Stomach (tissue), 9 donors: ENCODE measurements around the gene SERPINB1. TPM values are rescaled to one million over a fixed set of nuclear protein-coding genes. Genes with fewer than 3 reads are reported as not detected.

Source experiments
- DNase-seq, 2 donors: peaks; one replicate each; pipeline versions ENCODE4 v3.0.0 to v3.0.0-alpha.2; 2013 to 2019
- H3K27ac ChIP-seq, 5 donors: fragments of 200-600 bp in 4 of 5; sonication (generic) in 4 of 5; one replicate each; pipeline ENCODE4 v1.5.1; 2013 to 2019; ENCODE audit warnings: mild to moderate bottlenecking in 1 of 5, moderate library complexity in 1 of 5
- H3K27me3 ChIP-seq, 3 donors: fragments of 200-600 bp; sonication (generic); one replicate each; pipeline ENCODE4 v1.5.1; 2017 to 2019; ENCODE audit warnings: mixed run types in 1 of 3
- H3K36me3 ChIP-seq, 4 donors: fragments of 200-600 bp; sonication (generic); 1 replicate in 3 of 4; 2 replicates in 1 of 4; pipeline ENCODE4 v1.5.1; 2016 to 2019
- H3K4me1 ChIP-seq, 4 donors: fragments of 200-600 bp; sonication (generic); one replicate each; pipeline ENCODE4 v1.5.1; 2016 to 2019
- H3K4me3 ChIP-seq, 4 donors: fragments of 200-600 bp; sonication (generic) in 3 of 4; one replicate each; pipeline ENCODE4 v1.5.1; 2016 to 2019; ENCODE audit warnings: mild to moderate bottlenecking in 1 of 4
- H3K9me3 ChIP-seq, 4 donors: fragments of 200-600 bp; sonication (generic); one replicate each; pipeline ENCODE4 v1.5.1; 2016 to 2019
- CTCF ChIP-seq, 7 experiments: fragments of 450-650 bp in 4 of 7; fragments of 200-600 bp in 3 of 7; sonication (generic) in 3 of 7; IDR thresholded peaks; one replicate each; pipeline ENCODE4 v1.5.1; 2016 to 2019; ENCODE audit warnings: antibody characterized with exemption in 7 of 7, control low read depth in 2 of 7, mild to moderate bottlenecking in 1 of 7
- EP300 ChIP-seq: sonication (generic); formaldehyde crosslinking; IDR thresholded peaks from one replicate; pipeline ENCODE4 v1.6.1; 2017; ENCODE audit warnings: antibody characterized with exemption
- POLR2A ChIP-seq, 4 donors: fragments of 450-650 bp; IDR thresholded peaks; one replicate each; pipeline ENCODE4 v1.6.1; 2016; ENCODE audit warnings: antibody characterized with exemption in 4 of 4, control low read depth in 2 of 4, mild to moderate bottlenecking in 1 of 4, moderate library complexity in 1 of 4
- POLR2AphosphoS5 ChIP-seq, 3 donors: sonication (generic); formaldehyde crosslinking; IDR thresholded peaks; one replicate each; pipeline ENCODE4 v1.6.1; 2016; ENCODE audit warnings: antibody characterized with exemption in 3 of 3
- WGBS, 5 donors: extraction: QIAGEN DNeasy Blood & Tissue Kit in 3 of 5; methylation state at CpG; one replicate each; pipeline versions ENCODE4 v1.1.5 to v1.1.7; 2013 to 2018; 5-methylcytosine and 5-hydroxymethylcytosine counted together
- intact Hi-C: fragments of 100-400 bp; cut with DNase I; formaldehyde crosslinking; loops from one replicate; pipeline ENCODE4 v1.15.1; 2023; ENCODE audit warnings: low total_unique reads
- polyA plus RNA-seq, 3 donors: library from polyadenylated mRNA; stranded (reverse); fragments of 200-250 nt; gene quantifications; one replicate each; pipeline ENCODE4 v1.2.3, GENCODE V29; 2013
- total RNA-seq, 5 donors: library from RNA; depleted of rRNA; stranded (reverse); fragments of >200 nt; gene quantifications; one replicate each; pipeline versions ENCODE4 v1.1.0 to v1.2.3, GENCODE V29; 2014 to 2016
- donor health status: healthy with polysubstance abuse.
- donor health status: Bipolar disorder and iron deficiency.
- donor health status: healthy.

SERPINB1 gene
- total and polyA plus RNA-seq, 8 donors: 10.3 to 146 (median 102) TPM

DNA sequence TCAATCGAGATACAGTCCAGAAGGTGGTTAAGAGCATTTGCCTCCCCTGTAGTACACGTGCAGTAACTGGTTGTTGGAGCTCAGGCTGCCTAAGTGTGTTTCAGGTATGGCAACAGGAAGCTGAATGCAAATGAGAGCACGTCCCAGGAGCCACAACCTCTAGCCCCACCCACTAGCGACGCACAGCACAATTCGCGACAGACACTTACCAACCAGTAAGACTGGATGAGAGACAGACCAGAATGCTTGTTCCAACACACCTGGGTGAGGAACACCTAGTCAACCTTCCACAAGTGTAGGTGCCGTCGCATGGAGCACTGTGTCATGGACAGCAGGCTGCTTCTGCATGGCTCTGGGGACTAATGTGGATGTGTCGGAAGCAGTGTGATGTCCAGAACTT is 7.2 kb upstream of the SERPINB1 start:
- TF ChIP-seq POLR2AphosphoS5 (IDR thresholded peaks at IDR 0.05): peak in 1 of 3 donors; percentile 30
- no peak for TF ChIP-seq POLR2A (IDR thresholded peaks at IDR 0.05)
- DNase-seq: peak; percentile 49 to 76
- peaks cover 0 to 51% (median 20%) of the 10 kb centered on the region in 4 donors for H3K4me1 ChIP-seq
- H3K27ac ChIP-seq: no peak overlapping the region
- 49 to 70% (median 57%) methylated on average over 10 of the region's 10 CpGs for WGBS, 5 donors
- H3K9me3 ChIP-seq: no peaks in the 10 kb centered on the region
- intact Hi-C loops: loop anchor here (5.0 to 10.0 kb wide), 2 partner anchors 54 to 83 kb away; no protein-coding TSS in a partner anchor
- H3K4me3 ChIP-seq: no peak overlapping the region
- H3K27me3 ChIP-seq: no peaks in the 10 kb centered on the region
- H3K36me3 ChIP-seq: no peaks in the 10 kb centered on the region

GRCh38 chr6:2845880-2846208 is 4.2 kb upstream of the SERPINB1 start:
- peaks cover 15 to 57% (median 34%) of the 10 kb centered on the region in 4 donors for H3K4me1 ChIP-seq
- no peaks in the 10 kb centered on the region for H3K36me3 ChIP-seq
- no peaks in the 10 kb centered on the region for H3K27me3 ChIP-seq
- TF ChIP-seq EP300: no peak
- intact Hi-C loops: loop anchor here (5.0 to 10.0 kb wide), 2 partner anchors 51 to 86 kb away; no protein-coding TSS in a partner anchor
- no peak overlapping the region for H3K4me3 ChIP-seq
- H3K27ac ChIP-seq: peak overlapping the region in 4 of 5 donors; percentile 60 to 88 (median 81)
- no peaks in the 10 kb centered on the region for H3K9me3 ChIP-seq
- 44 to 59% (median 52%) methylated on average over 6 of the region's 6 CpGs for WGBS, 5 donors
- DNase-seq: no peak

DNA sequence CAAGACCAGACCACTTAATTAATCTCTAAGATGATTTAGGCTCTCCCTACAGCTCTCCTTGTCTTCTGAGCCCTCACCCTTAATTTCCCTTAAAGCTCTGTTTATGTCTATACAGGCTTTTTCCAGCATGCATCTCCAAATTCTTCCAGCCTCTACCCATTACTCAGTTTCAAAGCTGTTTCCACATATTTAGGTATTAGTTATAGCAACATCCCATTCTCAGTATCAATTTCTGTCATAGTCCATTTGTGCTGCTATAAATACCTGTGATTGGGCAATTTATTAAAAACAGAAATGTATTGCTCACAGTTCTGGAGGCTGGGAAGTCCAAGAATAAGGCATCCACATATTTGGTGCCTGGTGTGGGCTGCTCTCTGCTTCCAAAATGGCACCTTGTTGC is 2.3 kb upstream of the SERPINB1 start:
- intact Hi-C loops: loop anchor here (10.0 kb wide), 1 partner anchor 49 kb away; no protein-coding TSS in a partner anchor
- peak overlapping the region in 2 of 5 donors; percentile 94 to 96 for H3K27ac ChIP-seq
- TF ChIP-seq CTCF (IDR thresholded peaks at IDR 0.05) (no peak), POLR2AphosphoS5 (IDR thresholded peaks at IDR 0.05) (no peak), POLR2A (IDR thresholded peaks at IDR 0.05) (no peak), EP300 (no peak)
- no peak overlapping the region for H3K4me3 ChIP-seq
- H3K4me1 ChIP-seq: peaks cover 30 to 70% (median 48%) of the 10 kb centered on the region in 4 donors
- peaks cover 0 to 9% (median 0%) of the 10 kb centered on the region in 4 donors for H3K36me3 ChIP-seq
- no peaks in the 10 kb centered on the region for H3K27me3 ChIP-seq
- DNase-seq: no peak
- no peaks in the 10 kb centered on the region for H3K9me3 ChIP-seq

GRCh38 chr6:2843138-2843740 is 1.6 kb upstream of the SERPINB1 start:
- Histone ChIP-seq H3K36me3 (peaks cover 0 to 11% (median 4%) of the 10 kb centered on the region in 4 donors), H3K27ac (peak overlapping the region; percentile 11 to 100 (median 96)), H3K27me3 (no peaks in the 10 kb centered on the region), H3K4me3 (no peak overlapping the region), H3K4me1 (peaks cover 30 to 72% (median 52%) of the 10 kb centered on the region in 4 donors), H3K9me3 (no peaks in the 10 kb centered on the region)
- WGBS, 5 donors: 22 to 50% (median 41%) methylated on average over 2 of the region's 2 CpGs
- TF ChIP-seq EP300 (no peak), CTCF (IDR thresholded peaks at IDR 0.05) (no peak), POLR2AphosphoS5 (IDR thresholded peaks at IDR 0.05) (no peak), POLR2A (IDR thresholded peaks at IDR 0.05) (no peak)
- no peak for DNase-seq
- intact Hi-C loops: loop anchor here (10.0 kb wide), 1 partner anchor 48 kb away; no protein-coding TSS in a partner anchor

DNA sequence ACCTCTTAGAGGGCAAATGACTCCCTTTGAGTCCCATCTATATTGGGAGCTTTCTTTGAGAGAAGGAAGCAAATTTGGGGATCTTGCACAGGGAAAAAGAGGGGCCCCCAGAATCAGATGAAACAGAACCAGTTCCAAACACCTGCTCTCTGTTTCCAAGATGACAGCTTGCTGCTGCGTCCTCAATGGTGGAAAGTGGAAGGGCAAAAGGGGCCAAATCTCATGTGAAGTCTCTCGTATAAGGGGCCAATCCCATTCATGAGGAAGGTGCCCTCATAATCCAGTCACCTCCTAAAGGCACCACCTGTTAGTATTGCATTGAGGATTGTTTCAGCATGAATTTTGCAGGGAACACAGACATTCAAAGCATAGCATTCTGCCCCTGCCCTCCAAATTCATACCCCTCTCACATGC is 483 bp upstream of the SERPINB1 start:
- intact Hi-C loops: loop anchor here (10.0 kb wide), 1 partner anchor 47 kb away; no protein-coding TSS in a partner anchor
- H3K36me3 ChIP-seq: peaks cover 8 to 22% (median 15%) of the 10 kb centered on the region in 4 donors
- TF ChIP-seq POLR2AphosphoS5 (IDR thresholded peaks at IDR 0.05) (no peak), POLR2A (IDR thresholded peaks at IDR 0.05) (no peak)
- H3K9me3 ChIP-seq: no peaks in the 10 kb centered on the region
- peak overlapping the region; percentile 92 to 100 (median 96) for H3K27ac ChIP-seq
- peaks cover 35 to 82% (median 61%) of the 10 kb centered on the region in 4 donors for H3K4me1 ChIP-seq
- no peaks in the 10 kb centered on the region for H3K27me3 ChIP-seq
- DNase-seq: no peak
- WGBS, 5 donors: 79 to 91% (median 86%) methylated on average over 2 of the region's 2 CpGs
- peak overlapping the region; percentile 57 to 71 (median 60) for H3K4me3 ChIP-seq

DNA sequence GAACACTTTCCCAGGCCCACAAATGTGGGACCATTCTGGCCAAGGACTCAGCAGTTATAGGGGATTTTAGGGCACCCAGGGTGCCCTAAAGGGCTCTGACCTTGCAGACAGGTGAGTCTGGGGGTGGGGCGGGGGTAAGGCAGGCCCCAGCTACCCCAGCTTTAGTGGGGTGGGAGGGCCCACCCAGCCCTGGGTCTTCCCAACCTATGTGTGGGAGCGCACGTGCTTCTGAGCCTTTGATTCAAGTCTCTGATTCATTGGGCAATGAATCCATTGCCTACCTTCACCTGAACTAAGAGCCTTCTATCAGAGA is 958 bp downstream of the SERPINB1 start:
- TF ChIP-seq POLR2AphosphoS5 (IDR thresholded peaks at IDR 0.05) (no peak), CTCF (IDR thresholded peaks at IDR 0.05) (no peak), POLR2A (IDR thresholded peaks at IDR 0.05) (no peak), EP300 (no peak)
- Histone ChIP-seq H3K36me3 (peaks cover 21 to 36% (median 30%) of the 10 kb centered on the region in 4 donors), H3K27ac (peak overlapping the region; percentile 92 to 100 (median 96)), H3K4me3 (peak overlapping the region; percentile 57 to 71 (median 60)), H3K9me3 (no peaks in the 10 kb centered on the region), H3K27me3 (no peaks in the 10 kb centered on the region), H3K4me1 (peaks cover 41 to 82% (median 54%) of the 10 kb centered on the region in 4 donors)
- DNase-seq: no peak
- 14 to 67% (median 24%) methylated on average over 3 of the region's 3 CpGs for WGBS, 5 donors
- intact Hi-C loops: loop anchor here (10.0 kb wide), 1 partner anchor 46 kb away; no protein-coding TSS in a partner anchor
